HL-60 (cell line): Measurements from ENCODE around the gene TSPAN15.

ENCODE experiments used
- DNase-seq, 2 experiments: peaks; one replicate each; pipeline ENCODE4 v3.0.0-alpha.2; 2010 to 2020; ENCODE audit warnings: low read depth in 1 of 2, low spot score in 1 of 2
- H3K27ac ChIP-seq: fragments of 250-450 bp; sonication (Bioruptor Pico); replicated peaks from 2 replicates; pipeline ENCODE4 v1.5.1; 2020; ENCODE audit warnings: mild to moderate bottlenecking, moderate library complexity
- H3K27me3 ChIP-seq: fragments of 250-450 bp; sonication (Bioruptor Pico); 2 replicates; pipeline ENCODE4 v1.5.1; 2021; ENCODE audit warnings: mild to moderate bottlenecking, moderate library complexity; ENCODE audit not compliant: insufficient read depth, poor library complexity, severe bottlenecking
- H3K4me3 ChIP-seq: replicated peaks from 2 replicates; pipeline ENCODE4 v1.5.1; 2011; ENCODE audit warnings: mild to moderate bottlenecking, control low read depth, low read length; ENCODE audit not compliant: insufficient read depth
- GABPA ChIP-seq: IDR thresholded peaks from 2 replicates; pipeline ENCODE4 v1.6.1; 2012; ENCODE audit warnings: low read depth
- POLR2AphosphoS5 ChIP-seq: IDR thresholded peaks from 2 replicates; pipeline ENCODE4 v1.6.1; 2012; ENCODE audit warnings: low read depth
- SPI1 ChIP-seq: IDR thresholded peaks from 2 replicates; pipeline ENCODE4 v1.6.1; 2012; ENCODE audit warnings: low read depth, mild to moderate bottlenecking, borderline replicate concordance
- TF ChIP-seq, protein P1 (sequence below): IDR thresholded peaks from 2 replicates; pipeline ENCODE4 v1.6.1; 2012; ENCODE audit warnings: low read depth; ENCODE audit not compliant: insufficient replicate concordance
- TF ChIP-seq, protein P2 (sequence below): IDR thresholded peaks from one replicate; pipeline ENCODE4 v1.5.1; 2011; ENCODE audit warnings: low read length, control low read depth, inconsistent platforms; ENCODE audit not compliant: insufficient read depth

Gene TSPAN15

DNA sequence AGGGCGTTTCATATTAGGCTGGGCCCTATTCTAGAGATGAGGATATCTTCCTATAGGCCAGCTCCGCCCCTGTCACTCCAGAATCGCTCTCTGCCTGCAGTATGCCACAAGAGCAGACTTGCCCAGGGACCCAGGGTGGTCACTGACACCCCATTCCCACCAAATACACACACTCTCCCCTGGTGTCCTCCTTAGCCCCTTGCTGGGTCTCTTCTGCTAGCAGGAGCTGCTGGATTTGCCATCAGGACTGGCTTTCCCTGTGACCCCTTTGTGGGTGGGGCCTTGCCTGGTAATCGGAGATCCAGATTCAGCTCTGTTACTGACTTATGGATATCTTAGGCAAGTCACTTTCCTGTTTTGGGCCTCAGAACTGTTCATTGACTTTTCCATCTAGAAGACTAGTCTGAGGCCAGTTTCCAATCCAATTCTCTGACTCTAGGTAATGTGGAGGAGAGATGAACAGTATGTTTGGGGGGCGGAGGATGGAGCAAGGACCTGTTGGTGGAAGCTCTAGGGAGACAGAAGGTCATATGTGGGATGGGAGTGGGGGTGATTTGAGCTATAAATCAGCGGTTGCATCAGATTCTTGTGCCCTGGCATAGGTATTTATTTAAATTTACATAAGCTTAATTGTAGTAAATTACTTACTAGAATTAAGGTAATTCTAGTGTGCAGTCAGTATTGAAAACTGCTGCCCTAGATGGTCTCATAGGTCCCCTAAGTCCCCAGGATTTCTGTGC lies 1.6 kb downstream of the TSPAN15 start:
- no peak overlapping the region for H3K27ac ChIP-seq
- H3K27me3 ChIP-seq = peaks cover 11% of the 10 kb centered on the region
- TF ChIP-seq, protein P1, sequence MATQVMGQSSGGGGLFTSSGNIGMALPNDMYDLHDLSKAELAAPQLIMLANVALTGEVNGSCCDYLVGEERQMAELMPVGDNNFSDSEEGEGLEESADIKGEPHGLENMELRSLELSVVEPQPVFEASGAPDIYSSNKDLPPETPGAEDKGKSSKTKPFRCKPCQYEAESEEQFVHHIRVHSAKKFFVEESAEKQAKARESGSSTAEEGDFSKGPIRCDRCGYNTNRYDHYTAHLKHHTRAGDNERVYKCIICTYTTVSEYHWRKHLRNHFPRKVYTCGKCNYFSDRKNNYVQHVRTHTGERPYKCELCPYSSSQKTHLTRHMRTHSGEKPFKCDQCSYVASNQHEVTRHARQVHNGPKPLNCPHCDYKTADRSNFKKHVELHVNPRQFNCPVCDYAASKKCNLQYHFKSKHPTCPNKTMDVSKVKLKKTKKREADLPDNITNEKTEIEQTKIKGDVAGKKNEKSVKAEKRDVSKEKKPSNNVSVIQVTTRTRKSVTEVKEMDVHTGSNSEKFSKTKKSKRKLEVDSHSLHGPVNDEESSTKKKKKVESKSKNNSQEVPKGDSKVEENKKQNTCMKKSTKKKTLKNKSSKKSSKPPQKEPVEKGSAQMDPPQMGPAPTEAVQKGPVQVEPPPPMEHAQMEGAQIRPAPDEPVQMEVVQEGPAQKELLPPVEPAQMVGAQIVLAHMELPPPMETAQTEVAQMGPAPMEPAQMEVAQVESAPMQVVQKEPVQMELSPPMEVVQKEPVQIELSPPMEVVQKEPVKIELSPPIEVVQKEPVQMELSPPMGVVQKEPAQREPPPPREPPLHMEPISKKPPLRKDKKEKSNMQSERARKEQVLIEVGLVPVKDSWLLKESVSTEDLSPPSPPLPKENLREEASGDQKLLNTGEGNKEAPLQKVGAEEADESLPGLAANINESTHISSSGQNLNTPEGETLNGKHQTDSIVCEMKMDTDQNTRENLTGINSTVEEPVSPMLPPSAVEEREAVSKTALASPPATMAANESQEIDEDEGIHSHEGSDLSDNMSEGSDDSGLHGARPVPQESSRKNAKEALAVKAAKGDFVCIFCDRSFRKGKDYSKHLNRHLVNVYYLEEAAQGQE = no peak
- TF ChIP-seq POLR2AphosphoS5 (no peak), SPI1 (no peak), GABPA (no peak)
- TF ChIP-seq, protein P2, sequence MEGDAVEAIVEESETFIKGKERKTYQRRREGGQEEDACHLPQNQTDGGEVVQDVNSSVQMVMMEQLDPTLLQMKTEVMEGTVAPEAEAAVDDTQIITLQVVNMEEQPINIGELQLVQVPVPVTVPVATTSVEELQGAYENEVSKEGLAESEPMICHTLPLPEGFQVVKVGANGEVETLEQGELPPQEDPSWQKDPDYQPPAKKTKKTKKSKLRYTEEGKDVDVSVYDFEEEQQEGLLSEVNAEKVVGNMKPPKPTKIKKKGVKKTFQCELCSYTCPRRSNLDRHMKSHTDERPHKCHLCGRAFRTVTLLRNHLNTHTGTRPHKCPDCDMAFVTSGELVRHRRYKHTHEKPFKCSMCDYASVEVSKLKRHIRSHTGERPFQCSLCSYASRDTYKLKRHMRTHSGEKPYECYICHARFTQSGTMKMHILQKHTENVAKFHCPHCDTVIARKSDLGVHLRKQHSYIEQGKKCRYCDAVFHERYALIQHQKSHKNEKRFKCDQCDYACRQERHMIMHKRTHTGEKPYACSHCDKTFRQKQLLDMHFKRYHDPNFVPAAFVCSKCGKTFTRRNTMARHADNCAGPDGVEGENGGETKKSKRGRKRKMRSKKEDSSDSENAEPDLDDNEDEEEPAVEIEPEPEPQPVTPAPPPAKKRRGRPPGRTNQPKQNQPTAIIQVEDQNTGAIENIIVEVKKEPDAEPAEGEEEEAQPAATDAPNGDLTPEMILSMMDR = no peak
- H3K4me3 ChIP-seq = no peak overlapping the region
- no peak for DNase-seq

DNA sequence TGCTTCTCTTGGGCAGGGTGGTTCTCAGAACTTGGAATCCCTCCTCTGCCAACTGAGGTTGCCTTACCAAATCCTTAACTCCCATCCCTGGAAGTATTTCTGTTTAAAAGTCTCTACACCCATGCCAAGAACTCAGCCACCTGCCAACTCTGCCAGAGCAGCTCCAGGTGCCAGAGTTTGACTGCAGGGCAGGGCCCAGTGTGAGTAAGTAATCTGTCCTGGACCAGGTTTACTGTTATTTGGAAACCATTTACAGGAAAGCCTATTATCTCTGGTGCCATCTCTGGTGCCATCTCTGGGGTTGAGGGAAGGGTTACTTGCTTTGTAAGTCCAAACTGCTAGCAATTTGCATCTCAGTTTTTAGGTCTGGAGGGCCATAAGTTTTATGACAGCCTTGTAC lies 2.5 kb downstream of the TSPAN15 start:
- peaks cover 11% of the 10 kb centered on the region for H3K27me3 ChIP-seq
- TF ChIP-seq, protein P2 = no peak
- TF ChIP-seq POLR2AphosphoS5 (no peak), SPI1 (no peak), GABPA (no peak)
- TF ChIP-seq, protein P1 = no peak
- DNase-seq = no peak
- H3K27ac ChIP-seq = no peak overlapping the region
- H3K4me3 ChIP-seq = no peak overlapping the region

DNA sequence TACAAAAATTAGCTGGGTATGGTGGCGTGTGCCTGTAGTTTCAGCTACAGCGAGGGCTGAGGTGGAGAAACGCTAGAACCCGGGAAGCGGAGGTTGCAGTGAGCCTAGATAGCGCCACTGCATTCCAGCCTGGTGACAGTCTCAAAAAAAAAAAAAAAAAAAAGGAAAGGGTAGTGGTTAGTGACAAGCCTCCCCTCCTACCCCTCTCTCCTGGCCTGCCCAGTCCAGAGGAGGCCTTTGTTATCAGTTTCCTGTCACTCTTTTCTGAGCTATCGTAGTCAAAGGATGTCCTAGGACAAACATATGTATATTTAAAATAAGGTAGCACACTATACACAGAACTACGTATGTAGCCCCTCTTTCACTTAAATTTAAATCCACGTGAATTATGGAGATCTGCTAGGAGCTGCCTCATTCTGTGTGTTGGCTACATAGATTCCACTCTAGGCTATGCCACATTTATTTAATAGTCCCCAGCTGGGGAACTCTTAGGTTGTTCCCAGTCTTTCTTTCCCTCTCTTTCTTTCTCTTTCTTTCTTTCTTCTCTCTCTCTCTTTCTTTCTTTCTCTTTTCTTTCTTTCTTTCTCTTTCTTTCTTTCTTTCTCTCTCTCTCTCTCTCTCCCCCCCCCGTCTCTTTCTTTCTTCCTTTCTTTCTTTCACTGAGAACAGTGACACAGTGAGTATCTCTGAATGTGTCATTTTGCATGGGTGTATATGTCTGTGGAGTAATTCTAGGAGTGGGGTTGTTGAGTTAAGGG lies 3.9 kb downstream of the TSPAN15 start:
- Histone ChIP-seq H3K27ac (no peak overlapping the region), H3K27me3 (peaks cover 11% of the 10 kb centered on the region), H3K4me3 (no peak overlapping the region)
- no peak for DNase-seq
- TF ChIP-seq, protein P1 = no peak
- no peak for TF ChIP-seq SPI1
- TF ChIP-seq POLR2AphosphoS5 = no peak
- TF ChIP-seq, protein P2 = no peak
- no peak for TF ChIP-seq GABPA
